Tibial nerve (tissue), 4 donors: Measurements from ENCODE around the gene SV2A. TPM values are rescaled to one million over a fixed set of nuclear protein-coding genes. Genes with fewer than 3 reads are reported as not detected.

Experiments
- DNase-seq, 2 donors: peaks; one replicate each; pipeline ENCODE4 v3.0.0-alpha.2; 2019; ENCODE audit warnings: low spot score in 2 of 2
- H3K27ac ChIP-seq, 4 donors: fragments of 200-600 bp; sonication (generic) in 3 of 4; one replicate each; pipeline ENCODE4 v1.5.1; 2017 to 2019; ENCODE audit warnings: mild to moderate bottlenecking in 1 of 4
- H3K27me3 ChIP-seq, 2 donors: fragments of 200-600 bp; sonication (generic) in 1 of 2; one replicate each; pipeline versions ENCODE4 v1.5.1 to v1.6.0; 2017 to 2019
- H3K36me3 ChIP-seq, 3 donors: fragments of 200-600 bp; sonication (generic); one replicate each; pipeline ENCODE4 v1.5.1; 2018 to 2019
- H3K4me1 ChIP-seq, 4 donors: fragments of 200-600 bp; sonication (generic) in 3 of 4; one replicate each; pipeline ENCODE4 v1.5.1; 2017 to 2019
- H3K4me3 ChIP-seq, 4 donors: fragments of 200-600 bp; sonication (generic) in 3 of 4; one replicate each; pipeline ENCODE4 v1.5.1; 2017 to 2019; ENCODE audit warnings: mild to moderate bottlenecking in 1 of 4, moderate library complexity in 1 of 4
- H3K9me3 ChIP-seq, 4 donors: fragments of 200-600 bp; sonication (generic) in 3 of 4; one replicate each; pipeline ENCODE4 v1.5.1; 2017 to 2019
- CTCF ChIP-seq, 5 experiments: fragments of 200-600 bp in 3 of 5; fragments of 450-650 bp in 2 of 5; sonication (generic) in 3 of 5; IDR thresholded peaks; one replicate each; pipeline ENCODE4 v1.5.1; 2016 to 2019; ENCODE audit warnings: antibody characterized with exemption in 5 of 5, mild to moderate bottlenecking in 3 of 5, moderate library complexity in 2 of 5
- EP300 ChIP-seq, 2 donors: sonication (generic); formaldehyde crosslinking; IDR thresholded peaks; one replicate each; pipeline ENCODE4 v1.6.1; 2017; ENCODE audit warnings: antibody characterized with exemption in 2 of 2, mild to moderate bottlenecking in 1 of 2
- POLR2A ChIP-seq, 2 donors: fragments of 450-650 bp; IDR thresholded peaks; one replicate each; pipeline ENCODE4 v1.6.1; 2017; ENCODE audit warnings: antibody characterized with exemption in 2 of 2, mild to moderate bottlenecking in 2 of 2, moderate library complexity in 2 of 2
- WGBS, 2 donors: methylation state at CpG; one replicate each; pipeline ENCODE4 v1.1.5; 2018; 5-methylcytosine and 5-hydroxymethylcytosine counted together
- total RNA-seq, 4 donors: library from RNA; depleted of rRNA; stranded (reverse); fragments of >200 nt; gene quantifications; one replicate each; pipeline ENCODE4 v1.1.0, GENCODE V29; 2016

Gene SV2A
- total RNA-seq, 4 donors from 2014 or later: 0.66 to 2.7 (median 1.8) TPM

- no peaks in the 10 kb centered on the region for H3K36me3 ChIP-seq
- TF ChIP-seq EP300 (IDR thresholded peaks at IDR 0.05) (no peak), CTCF (IDR thresholded peaks at IDR 0.05) (no peak), POLR2A (IDR thresholded peaks at IDR 0.05) (no peak)
- peaks cover 0 to 26% (median 14%) of the 10 kb centered on the region in 4 donors for H3K4me1 ChIP-seq
- no peaks in the 10 kb centered on the region for H3K27me3 ChIP-seq
- no peak for DNase-seq
- H3K27ac ChIP-seq: peak overlapping the region; percentile 95 to 100 (median 96)
- peak overlapping the region; percentile 63 to 83 (median 72) for H3K4me3 ChIP-seq
- 5% methylated on average over 9 of the region's 9 CpGs for WGBS, 2 donors
- H3K9me3 ChIP-seq: no peaks in the 10 kb centered on the region
Observed at GRCh38 chr1:149884433-149885338, 33.0 kb downstream of the SV2A start.

GRCh38 chr1:149883598-149884247 is 33.9 kb downstream of the SV2A start:
- no peak for DNase-seq
- H3K4me1 ChIP-seq: peaks cover 0 to 19% (median 14%) of the 10 kb centered on the region in 4 donors
- WGBS, 2 donors: 86 to 89% methylated on average over 3 of the region's 3 CpGs
- H3K9me3 ChIP-seq: no peaks in the 10 kb centered on the region
- H3K4me3 ChIP-seq: no peak overlapping the region
- no peaks in the 10 kb centered on the region for H3K36me3 ChIP-seq
- H3K27me3 ChIP-seq: no peaks in the 10 kb centered on the region
- peak overlapping the region in 1 of 4 donors; percentile 98 for H3K27ac ChIP-seq
- TF ChIP-seq CTCF (IDR thresholded peaks at IDR 0.05) (no peak), EP300 (IDR thresholded peaks at IDR 0.05) (no peak), POLR2A (IDR thresholded peaks at IDR 0.05) (no peak)

- no peak for DNase-seq
- no peaks in the 10 kb centered on the region for H3K27me3 ChIP-seq
- no peaks in the 10 kb centered on the region for H3K9me3 ChIP-seq
- 83 to 92% methylated on average over 1 of the region's 1 CpG for WGBS, 2 donors
- H3K4me1 ChIP-seq: peaks cover 0 to 18% (median 14%) of the 10 kb centered on the region in 4 donors
- no peak overlapping the region for H3K27ac ChIP-seq
- no peak for TF ChIP-seq POLR2A (IDR thresholded peaks at IDR 0.05)
- no peak for TF ChIP-seq EP300 (IDR thresholded peaks at IDR 0.05)
- TF ChIP-seq CTCF (IDR thresholded peaks at IDR 0.05): no peak
- H3K36me3 ChIP-seq: no peaks in the 10 kb centered on the region
- H3K4me3 ChIP-seq: no peak overlapping the region
Observed at GRCh38 chr1:149881876-149882275, 35.8 kb downstream of the SV2A start.

DNA sequence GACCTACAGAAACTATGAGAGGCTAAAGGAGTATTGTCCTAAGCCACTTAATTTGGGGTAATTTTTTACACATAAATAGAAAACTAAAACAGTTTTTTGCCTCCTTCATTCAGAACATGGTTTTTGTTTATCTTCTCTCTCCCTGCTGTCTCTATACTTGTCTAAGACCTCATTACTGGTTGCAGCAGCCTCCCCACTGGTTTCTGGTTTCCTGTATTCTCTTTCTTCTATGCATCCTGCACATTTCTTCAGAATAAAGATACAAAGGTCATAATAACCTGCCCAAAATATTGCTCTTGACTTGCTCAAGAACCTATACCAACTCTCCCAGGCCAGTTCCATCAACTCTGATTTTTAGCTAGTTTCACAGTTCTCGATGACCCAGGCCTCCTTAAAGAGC is 38.1 kb downstream of the SV2A start:
- H3K4me3 ChIP-seq: no peak overlapping the region
- H3K36me3 ChIP-seq: no peaks in the 10 kb centered on the region
- TF ChIP-seq CTCF (IDR thresholded peaks at IDR 0.05) (no peak), EP300 (IDR thresholded peaks at IDR 0.05) (no peak), POLR2A (IDR thresholded peaks at IDR 0.05) (no peak)
- WGBS, 2 donors: 91 to 97% methylated on average over 1 of the region's 1 CpG
- no peak overlapping the region for H3K27ac ChIP-seq
- H3K9me3 ChIP-seq: no peaks in the 10 kb centered on the region
- no peak for DNase-seq
- H3K27me3 ChIP-seq: no peaks in the 10 kb centered on the region
- peaks cover 0 to 10% (median 7%) of the 10 kb centered on the region in 4 donors for H3K4me1 ChIP-seq
